Stimulated activated CD4-positive, alpha-beta T cell treated with anti-CD3 and anti-CD28 coated beads, Interleukin-15, amount 100 ng/mL, for 24 hours (primary cell): ENCODE data around the gene DIAPH2.
"Not testable (repeated sequence)": the region's sequence is repeated elsewhere in the genome, so short reads cannot be mapped to it uniquely, and the experiment has no call there.

ENCODE experiments used
- DNase-seq: peaks from one replicate; pipeline ENCODE4 v3.0.0-alpha.2; 2020

Gene DIAPH2

GRCh38 chrX:96719161-96719875 is 34.7 kb downstream of the DIAPH2 start:
- DNase-seq, result no peak

DNA sequence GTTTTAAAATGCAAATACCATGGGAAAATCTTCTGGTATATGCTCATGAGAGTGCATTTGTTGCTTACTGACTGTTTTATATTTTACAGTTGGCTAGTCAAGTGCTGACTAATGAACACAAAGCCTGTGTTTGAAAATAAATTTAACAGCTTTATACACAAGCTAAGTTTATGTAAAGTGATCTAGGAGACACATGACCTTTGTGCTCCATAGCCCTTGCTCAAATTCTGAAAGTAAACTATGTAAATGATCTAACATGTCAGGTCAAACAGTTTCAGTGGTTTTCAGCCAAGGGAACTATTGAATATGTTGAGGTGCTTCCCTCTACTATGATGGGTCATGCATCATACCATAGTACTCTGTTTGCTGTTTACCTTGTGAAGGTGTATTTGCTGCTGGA is 36.7 kb downstream of the DIAPH2 start:
- DNase-seq, result no peak

DNA sequence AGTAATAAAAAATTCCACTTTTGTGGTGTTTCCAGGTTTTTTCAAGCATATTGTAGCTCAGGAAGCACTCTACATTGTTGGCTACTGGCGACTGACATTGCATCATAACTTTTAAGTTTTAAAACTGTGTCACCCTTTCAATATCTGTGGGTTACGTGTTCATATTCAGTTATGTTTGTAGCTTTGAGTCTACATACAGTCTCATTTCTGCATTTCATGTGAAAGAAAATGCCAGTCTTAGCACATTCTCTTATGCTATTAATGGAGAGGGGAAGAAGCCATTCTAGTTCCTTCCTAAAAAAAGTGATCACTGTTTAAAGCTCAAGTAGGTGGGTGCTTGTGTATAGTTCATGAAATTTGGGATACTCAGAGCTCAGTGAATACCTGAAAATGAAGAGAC is 38.1 kb downstream of the DIAPH2 start:
- no peak for DNase-seq

DNA sequence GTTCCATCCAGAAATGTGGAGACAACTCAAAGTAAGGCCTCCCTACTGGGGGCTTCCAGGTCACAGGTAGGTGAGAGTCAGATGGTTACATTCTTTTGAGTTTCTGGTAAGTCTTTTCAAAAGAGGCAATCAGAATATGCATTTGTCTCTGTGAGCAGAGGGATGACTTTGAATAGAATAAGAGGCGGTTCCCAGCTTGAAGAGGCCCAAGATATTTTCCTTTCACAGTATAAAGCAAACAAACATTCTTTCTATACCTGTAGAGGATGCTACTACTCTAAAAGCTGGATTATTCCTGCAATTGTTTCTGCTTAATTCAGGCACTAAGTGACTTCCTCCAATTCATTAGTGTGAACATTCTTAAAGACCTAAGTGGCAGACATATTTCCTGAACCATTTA is 44.4 kb downstream of the DIAPH2 start:
- no peak for DNase-seq

GRCh38 chrX:96729868-96730643 is 45.4 kb downstream of the DIAPH2 start:
- DNase-seq, result no peak

DNA sequence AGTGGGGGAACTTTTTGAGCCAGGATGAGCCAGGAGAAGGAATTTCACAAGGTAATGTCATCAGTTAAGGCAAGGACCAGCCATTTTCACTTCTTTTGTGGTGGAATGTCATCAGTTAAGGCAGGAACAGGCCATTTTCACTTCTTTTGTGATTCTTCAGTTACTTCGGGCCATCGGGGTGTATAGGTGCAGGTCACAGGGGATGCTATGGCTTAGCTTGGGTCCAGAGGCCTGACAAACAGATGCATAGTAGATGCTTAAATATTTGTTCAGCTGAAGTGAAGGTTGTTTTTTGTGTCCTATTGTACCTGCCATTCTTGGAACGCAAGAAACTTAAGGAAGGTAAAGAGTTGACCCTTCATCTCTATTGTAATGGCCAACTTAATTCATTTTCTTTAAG is 46.4 kb downstream of the DIAPH2 start:
- DNase-seq, result not testable (repeated sequence)

- DNase-seq, result no peak
These were observed 58.9 kb downstream of the DIAPH2 start for GRCh38 chrX:96743367-96744073.

DNA sequence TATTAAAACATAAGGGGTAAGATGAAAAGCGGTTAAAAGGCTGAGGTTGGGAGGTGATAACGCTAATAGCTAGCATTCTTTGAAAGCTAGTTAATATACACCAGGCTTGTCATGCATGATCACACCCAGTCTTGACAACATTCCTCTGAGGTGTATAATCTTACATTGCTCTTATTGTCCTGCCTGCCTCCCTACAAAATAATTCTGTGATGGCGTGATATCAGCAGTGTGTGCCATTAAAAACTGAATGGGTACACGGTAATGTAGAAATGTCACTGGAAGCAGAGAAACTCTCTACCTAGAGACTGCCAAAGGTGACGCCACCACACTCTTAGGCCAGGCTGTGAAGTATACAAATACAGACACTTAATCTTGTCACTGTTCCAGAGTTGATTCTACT is 68.1 kb downstream of the DIAPH2 start:
- DNase-seq, result no peak

DNA sequence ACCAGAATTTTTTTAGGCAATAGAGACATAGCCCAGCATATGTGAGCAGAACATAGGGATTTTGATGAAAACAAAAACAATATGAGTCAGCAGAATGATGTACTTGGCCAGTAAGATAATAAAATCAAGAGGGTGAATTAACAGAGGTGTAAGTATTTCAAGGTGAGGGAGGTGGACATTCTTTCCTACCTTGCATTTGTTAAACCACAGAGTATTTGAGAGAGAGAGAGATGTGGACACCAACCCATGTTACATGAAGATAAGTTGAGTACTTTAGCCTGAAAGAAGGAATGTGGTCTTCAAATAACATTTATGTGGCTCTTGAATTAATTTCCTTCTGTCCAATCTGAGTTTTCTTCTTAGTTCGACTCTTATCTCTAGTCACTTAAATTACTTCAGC is 68.6 kb downstream of the DIAPH2 start:
- DNase-seq, result no peak

- DNase-seq, result no peak
These were observed 71.8 kb downstream of the DIAPH2 start for GRCh38 chrX:96756491-96756890.

DNA sequence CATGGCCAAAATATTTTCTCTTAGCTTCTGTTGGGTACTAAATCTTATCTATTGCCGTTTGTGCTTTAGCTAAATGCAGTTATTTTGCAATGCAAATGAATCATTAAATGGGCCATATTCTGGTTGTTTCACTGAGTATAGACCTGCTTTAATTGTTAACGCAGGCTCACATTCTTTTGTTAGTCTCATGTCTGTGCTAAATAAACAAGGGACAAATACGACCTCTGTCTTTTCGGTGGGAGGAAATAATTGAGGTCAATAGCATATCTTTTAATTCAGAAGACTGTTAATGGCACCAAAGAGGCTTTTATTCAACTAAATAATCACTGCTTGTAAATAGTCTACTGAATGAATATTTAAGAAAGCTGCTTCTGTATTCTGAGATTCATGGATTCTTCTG is 76.9 kb downstream of the DIAPH2 start:
- no peak for DNase-seq

DNA sequence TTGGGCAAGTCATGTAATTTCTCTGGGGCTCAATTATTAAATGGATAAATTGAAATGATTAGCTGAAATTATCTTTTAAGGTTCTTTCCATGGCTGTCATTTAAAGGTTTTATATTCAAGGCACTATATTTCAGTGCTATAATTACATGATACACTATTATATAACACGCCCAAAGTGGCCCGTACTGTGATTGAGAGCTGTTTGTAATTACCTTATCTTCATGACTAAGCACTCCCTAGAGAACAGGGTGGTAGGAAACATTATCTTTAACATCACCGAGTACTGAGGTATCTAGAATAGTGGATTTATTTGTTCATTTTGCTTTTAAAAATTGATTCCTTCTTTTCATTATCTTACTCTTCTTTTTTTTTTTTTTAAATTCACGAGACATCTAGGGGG is 79.0 kb downstream of the DIAPH2 start:
- DNase-seq, result no peak

GRCh38 chrX:96764864-96765263 is 80.2 kb downstream of the DIAPH2 start:
- no peak for DNase-seq

DNA sequence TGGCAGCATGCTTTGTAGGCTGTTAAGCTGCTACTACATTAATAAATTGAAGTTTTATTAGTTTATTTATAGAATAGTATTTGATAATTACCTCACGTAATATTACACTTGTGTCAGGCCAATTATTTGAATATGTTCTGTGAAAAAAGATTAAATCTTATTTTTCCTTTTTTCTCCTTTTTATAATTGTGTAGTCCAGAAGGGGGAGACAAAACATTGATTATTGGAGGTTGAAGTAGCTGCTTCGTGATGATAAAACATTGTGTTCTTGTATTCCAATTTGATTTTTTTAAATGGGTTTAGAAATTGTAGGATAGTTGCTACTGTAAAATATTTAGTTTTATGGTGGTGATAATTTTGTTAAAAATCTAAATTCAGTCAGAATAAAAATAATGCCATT is 85.7 kb downstream of the DIAPH2 start:
- DNase-seq, result no peak

- no peak for DNase-seq
These were observed 86.8 kb downstream of the DIAPH2 start for GRCh38 chrX:96771486-96771885.

- DNase-seq, result no peak
These were observed 89.5 kb downstream of the DIAPH2 start for GRCh38 chrX:96774116-96774515.

- no peak for DNase-seq
These were observed 92.3 kb downstream of the DIAPH2 start for GRCh38 chrX:96776966-96777365.

DNA sequence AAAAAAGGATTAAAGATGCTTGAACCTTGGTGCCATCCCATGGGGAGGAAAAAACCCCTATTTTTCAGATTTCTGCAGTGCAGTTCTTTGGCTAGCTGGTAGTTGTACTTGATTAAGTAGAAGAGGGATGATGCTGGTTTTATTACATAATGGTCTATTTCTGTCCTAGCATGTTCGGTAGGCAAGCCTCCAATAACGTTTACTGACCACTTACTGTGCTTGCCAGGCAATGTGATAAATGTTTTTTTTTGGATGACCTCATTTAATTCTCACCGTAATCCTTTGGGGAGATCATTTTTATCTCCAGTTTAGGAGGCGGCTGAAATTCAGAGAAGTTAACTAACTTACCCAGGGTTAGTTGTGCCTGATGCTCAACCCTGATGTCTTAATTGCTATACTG is 106.9 kb downstream of the DIAPH2 start:
- no peak for DNase-seq

GRCh38 chrX:96792047-96792446 is 107.4 kb downstream of the DIAPH2 start:
- no peak for DNase-seq

DNA sequence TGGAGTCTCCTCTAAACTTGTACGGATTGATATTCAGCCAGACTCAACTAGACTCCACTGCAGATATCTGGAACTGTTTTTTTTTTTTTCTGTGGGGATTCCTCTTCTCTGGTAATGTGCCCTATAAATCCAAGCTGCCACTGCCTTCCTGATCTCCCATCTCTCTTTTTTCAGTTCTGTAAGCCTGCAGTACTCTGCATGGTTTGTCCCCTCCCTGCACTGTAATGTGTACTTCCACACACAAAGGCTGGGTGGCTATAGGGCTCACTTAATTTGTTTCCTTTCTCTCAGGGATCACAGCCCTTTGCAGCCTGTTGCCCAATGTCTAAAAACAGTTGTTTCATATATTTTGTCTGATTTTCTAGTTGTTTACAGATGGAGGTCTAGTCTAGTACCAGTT is 114.3 kb downstream of the DIAPH2 start:
- DNase-seq, result no peak

DNA sequence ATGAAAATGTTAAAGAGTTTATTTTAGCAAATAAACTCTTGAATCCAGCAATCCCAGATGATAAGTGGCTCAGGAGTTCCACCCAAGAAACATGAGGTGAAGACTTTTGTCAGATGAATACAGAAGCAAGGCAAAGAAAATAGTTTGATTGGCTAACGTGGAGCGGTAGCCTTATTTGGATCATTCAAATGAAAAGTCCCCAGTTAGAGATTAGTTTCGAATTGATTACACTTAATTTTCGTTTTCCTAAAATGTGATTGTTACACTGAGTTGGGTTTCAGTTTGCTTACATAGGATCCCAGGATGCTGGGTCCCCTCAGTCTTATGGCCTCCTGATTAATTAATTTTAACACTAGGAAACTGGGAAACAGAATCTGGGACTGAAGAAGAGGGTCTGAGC is 122.7 kb downstream of the DIAPH2 start:
- no peak for DNase-seq

GRCh38 chrX:96820935-96821334 is 136.3 kb downstream of the DIAPH2 start:
- no peak for DNase-seq

DNA sequence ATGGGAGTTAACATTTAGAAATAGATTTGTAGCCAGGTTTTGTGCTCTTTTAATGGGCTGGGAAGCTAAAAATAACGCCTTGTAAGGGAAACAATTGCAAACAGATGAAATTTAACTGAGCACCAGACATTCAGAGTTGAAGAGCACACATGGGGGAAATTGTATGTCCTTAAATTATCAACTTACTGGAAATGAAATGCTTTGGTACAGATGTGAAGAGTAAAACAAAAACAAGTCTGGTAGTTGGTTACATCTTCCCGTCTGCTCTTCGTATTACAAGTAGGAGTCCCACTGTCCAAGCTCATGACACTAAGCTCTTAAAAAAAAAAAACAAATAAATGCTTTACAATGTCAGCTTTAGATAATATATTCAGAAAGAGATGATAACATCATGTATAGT is 139.5 kb downstream of the DIAPH2 start:
- DNase-seq, result no peak

DNA sequence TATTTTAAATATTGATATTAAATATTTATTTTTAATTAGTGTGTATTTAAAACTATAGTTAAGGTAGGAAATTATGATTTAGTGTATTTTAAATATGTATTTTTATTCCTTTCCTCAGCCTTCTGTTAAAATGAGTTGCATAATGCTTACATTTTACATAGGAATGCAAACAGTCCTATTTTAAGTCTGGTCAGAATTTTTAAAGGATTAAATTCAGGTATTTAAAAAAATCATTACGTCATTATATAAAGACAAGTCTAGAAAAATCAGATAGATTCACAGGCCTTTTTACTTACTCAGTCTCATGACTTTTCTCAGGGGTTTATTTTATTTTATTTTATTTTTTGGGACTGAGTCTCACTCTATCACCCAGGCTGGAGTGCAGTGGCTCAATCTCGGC is 148.7 kb downstream of the DIAPH2 start:
- DNase-seq, result no peak
